Motor neuron (in vitro differentiated cells): ENCODE data around the gene DERA. TPM values are rescaled to one million over a fixed set of nuclear protein-coding genes. Genes with fewer than 3 reads are reported as not detected.
"Not testable (repeated sequence)": the region's sequence is repeated elsewhere in the genome, so short reads cannot be mapped to it uniquely, and the experiment has no call there.

Experiments used
- ATAC-seq, 8 experiments: fragments of 200-7000 bp; cut with Tn5 transposase; replicated peaks in 6 of 8; 2 replicates each; pipeline ENCODE4 v1.8.0; 2021; ENCODE audit warnings: mild to moderate bottlenecking in 8 of 8, moderate library complexity in 8 of 8
- H3K27ac ChIP-seq, 2 donors: fragments of 250-450 bp; sonication (Bioruptor Pico); 2 replicates each; pipeline ENCODE4 v1.9.0; 2021; ENCODE audit warnings: antibody characterized with exemption in 2 of 2, mild to moderate bottlenecking in 2 of 2, moderate library complexity in 1 of 2
- H3K4me1 ChIP-seq, 2 donors: fragments of 250-450 bp; sonication (Bioruptor Pico); replicated peaks in 1 of 2; 2 replicates each; pipeline ENCODE4 v1.6.1; 2021; ENCODE audit warnings: antibody characterized with exemption in 2 of 2, mild to moderate bottlenecking in 2 of 2, moderate library complexity in 1 of 2
- H3K4me3 ChIP-seq, 5 donors: fragments of 250-450 bp; sonication (Bioruptor Pico); 2 replicates each; pipeline ENCODE4 v1.9.0; 2021; ENCODE audit warnings: antibody characterized with exemption in 5 of 5, mild to moderate bottlenecking in 5 of 5, moderate library complexity in 4 of 5
- WGBS, 10 experiments: fragments of 450-650 bp; shearing (Covaris generic); methylation state at CpG; one replicate each; pipeline ENCODE4 v1.0.0; 2022; 5-methylcytosine and 5-hydroxymethylcytosine counted together
- in situ Hi-C, 9 experiments: fragments of 400-800 bp; cut with MboI; loops; one replicate each; pipeline ENCODE4 v1.15.0; 2021; ENCODE audit warnings: low sequenced_read_pairs in 9 of 9, low pct_unique_long_range_greater_than_20kb in 2 of 9; ENCODE audit not compliant: unreplicated experiment in 9 of 9
- total RNA-seq, 8 experiments: library from RNA; unstranded; fragments of 300-600 nt; gene quantifications; 2 replicates each; pipeline versions ENCODE4 v1.2.3 to v1.2.4, GENCODE V29; 2022

DERA gene
- total RNA-seq, 8 experiments from 2014 or later: 5.0 to 29.9 (median 22.6) TPM

DNA sequence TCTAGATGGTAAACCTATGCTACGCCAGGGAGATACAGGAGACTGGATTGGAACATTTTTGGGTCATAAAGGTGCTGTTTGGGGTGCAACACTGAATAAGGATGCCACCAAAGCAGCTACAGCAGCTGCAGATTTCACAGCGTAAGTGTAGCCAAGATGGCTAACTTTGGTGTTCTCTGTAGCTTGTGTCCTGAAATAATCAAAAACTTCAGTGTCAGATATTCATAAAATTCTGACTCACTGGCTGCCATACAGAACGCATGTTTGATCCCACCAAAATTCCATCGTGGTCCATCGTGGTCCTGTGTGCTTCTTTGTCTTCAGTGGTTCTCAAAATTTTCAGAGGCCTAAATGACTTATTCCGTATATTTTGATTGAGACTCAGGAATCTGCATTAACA, 27.6 kb upstream of the DERA start:
- H3K4me1 ChIP-seq: peaks cover 2 to 13% of the 10 kb centered on the region in 2 donors
- peak overlapping the region; percentile 62 to 85 (median 67) for H3K4me3 ChIP-seq
- peak overlapping the region; percentile 95 to 97 for H3K27ac ChIP-seq
- 0 to 56% (median 16%) methylated on average over 2 to 6 of the region's 6 CpGs for WGBS, 10 experiments
- in situ Hi-C loops: no loop called here
- no peak for ATAC-seq

DNA sequence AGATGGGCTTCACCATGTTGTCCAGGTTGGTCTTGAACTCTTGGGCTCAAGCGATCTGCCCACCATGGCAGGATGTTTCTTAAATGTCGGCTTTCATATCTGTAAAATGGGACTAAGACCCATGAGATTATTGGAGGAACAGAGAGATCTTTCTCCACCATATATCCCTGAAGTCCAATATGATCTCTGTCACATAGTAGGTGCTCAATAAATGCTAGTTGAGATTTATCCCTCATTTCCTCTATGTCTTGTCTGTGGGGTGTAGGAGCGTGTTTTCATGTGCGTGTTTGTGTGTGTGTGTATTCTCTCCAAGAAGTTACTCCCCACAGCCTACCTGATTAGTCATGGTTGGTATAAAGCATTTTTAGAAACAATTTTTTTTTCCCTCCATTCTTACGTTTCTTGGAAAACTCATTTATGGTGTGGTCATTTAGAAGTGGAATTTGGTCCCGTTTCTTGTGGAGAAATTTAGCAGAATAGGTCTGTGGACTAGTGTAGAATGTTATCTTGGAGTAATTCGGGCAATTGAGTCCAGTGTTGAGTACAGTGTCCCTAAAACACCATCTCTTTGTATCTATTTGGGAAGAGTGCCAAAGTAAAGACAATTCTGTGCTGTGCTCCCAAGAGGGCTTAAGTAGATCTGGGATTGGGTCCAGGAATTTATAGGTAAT, 24.6 kb upstream of the DERA start:
- Histone ChIP-seq H3K4me3 (no peak overlapping the region), H3K27ac (no peak overlapping the region), H3K4me1 (peaks cover 2 to 10% of the 10 kb centered on the region in 2 donors)
- ATAC-seq: no peak
- WGBS, 10 experiments: 72 to 100% (median 93%) methylated on average over 2 to 7 of the region's 7 CpGs; no CpG with 5 or more reads in 1 of the 10 experiments
- in situ Hi-C loops: no loop called here

DNA sequence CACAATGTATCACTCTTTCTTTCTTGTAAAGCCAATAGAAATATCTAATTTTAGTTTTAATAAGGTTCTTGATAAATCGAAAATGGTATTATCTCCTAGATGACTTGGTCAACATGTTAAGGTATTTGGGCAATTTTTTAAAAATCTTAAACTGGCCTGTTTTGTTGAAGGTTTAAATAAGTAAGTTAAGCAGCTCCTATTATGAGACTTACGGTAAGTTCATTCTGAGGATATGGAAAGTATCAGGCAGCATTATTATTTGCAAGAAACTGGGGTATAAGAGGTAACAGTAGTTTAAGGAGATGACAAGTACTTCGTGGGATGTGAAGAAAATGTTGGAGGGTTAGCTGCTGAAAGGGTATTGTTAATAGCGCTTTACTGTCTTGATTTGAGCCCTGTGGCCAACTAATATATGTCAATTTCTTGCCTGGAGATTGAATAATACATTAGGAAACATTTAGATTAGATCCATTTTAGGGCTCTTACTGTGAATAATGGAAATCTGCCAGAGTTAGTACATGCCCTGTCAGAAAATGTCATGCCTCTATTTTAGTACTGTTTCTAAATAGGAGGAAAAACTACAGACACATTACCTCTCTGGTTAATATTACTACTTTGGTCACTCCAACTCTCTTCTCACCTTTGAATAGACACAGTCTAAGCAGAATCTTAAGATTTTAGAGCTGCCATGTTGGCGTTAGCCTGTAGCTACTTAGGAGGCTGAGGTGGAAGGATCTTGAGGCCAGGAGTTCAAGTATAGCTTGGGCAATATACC, 23.9 kb upstream of the DERA start:
- ATAC-seq: no peak
- WGBS, 10 experiments: 50 to 100% (median 96%) methylated on average over 1 to 5 of the region's 5 CpGs; no CpG with 5 or more reads in 1 of the 10 experiments
- peaks cover 2 to 10% of the 10 kb centered on the region in 2 donors for H3K4me1 ChIP-seq
- in situ Hi-C loops: no loop called here
- no peak overlapping the region for H3K27ac ChIP-seq
- H3K4me3 ChIP-seq: no peak overlapping the region

DNA sequence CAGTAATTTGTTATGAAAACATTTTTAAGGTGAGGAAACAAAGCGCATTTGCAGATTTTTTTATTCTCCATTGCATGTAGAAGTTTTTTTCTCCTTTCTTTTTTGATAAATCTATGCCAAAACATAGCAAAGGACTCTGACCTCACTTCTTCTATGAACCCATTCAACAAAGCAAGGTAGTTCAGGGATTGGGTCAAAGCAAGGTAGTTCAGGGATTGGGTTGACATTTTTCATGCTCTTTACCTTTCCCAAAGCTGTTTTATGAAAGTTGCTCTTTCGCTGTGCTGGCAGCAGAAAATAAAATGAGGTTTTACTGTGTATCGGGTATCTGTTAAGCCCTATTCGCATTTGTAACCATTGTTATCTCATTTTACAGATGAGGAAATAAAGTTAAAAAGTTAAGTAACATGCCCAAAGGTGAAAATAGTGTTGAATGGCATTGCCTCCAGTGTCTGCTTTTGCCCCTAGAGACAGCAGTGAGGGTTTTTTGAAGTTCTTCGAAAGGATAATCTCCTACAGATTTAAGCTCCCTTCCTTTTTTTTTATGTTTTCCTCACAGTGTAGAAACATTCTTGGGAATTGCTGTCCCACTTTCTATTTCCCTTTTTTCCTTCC, 18.4 kb upstream of the DERA start:
- 69 to 100% (median 91%) methylated on average over 1 to 5 of the region's 5 CpGs for WGBS, 10 experiments
- ATAC-seq: no peak
- no peak overlapping the region for H3K27ac ChIP-seq
- in situ Hi-C loops: no loop called here
- H3K4me3 ChIP-seq: no peak overlapping the region
- no peaks in the 10 kb centered on the region for H3K4me1 ChIP-seq

DNA sequence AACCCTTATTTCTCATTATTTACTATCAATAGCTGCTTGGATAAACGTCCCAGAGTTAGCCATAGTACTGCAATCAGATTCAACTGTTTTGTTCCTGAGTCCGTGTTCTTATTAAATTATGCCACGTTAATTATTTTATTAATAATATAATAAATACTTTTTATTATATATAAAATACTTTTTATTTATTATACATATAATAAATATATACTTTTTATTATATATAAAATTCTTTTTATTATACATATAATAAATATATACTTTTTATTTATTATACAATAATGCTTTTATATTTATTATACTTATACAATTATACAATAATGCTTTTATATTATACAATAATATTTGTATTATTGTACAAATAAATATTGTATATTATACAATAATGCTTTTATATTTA, 17.9 kb upstream of the DERA start:
- Histone ChIP-seq H3K27ac (no peak overlapping the region), H3K4me3 (no peak overlapping the region), H3K4me1 (no peaks in the 10 kb centered on the region)
- no peak for ATAC-seq
- WGBS, 10 experiments: 78 to 100% (median 98%) methylated on average over 2 to 3 of the region's 3 CpGs
- in situ Hi-C loops: no loop called here

DNA sequence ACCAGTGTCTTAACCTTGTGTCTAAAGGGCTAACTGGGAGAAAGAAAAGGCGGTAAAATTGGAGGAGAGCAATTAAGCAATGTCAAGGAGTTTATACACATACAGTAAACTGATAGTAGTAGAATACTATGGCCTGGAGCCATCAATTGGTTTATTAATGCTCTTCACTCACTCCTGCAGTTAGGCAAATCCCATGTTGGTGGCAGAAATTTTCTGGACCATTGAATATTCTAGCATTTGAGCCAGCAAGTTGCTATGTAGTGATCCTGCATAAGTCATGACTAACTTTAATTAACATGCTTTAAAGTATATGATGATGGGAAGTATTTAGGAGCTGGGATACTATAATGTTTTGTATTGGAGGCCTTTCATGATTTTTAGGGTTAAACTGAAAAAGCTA, 14.3 kb upstream of the DERA start:
- 80 to 100% (median 100%) methylated on average over 1 of the region's 1 CpG; no CpG with 5 or more reads in 3 of the 10 experiments for WGBS, 10 experiments
- Histone ChIP-seq H3K27ac (no peak overlapping the region), H3K4me3 (no peak overlapping the region), H3K4me1 (no peaks in the 10 kb centered on the region)
- in situ Hi-C loops: no loop called here
- peak in 3 of 8 experiments; percentile 51 to 72 (median 51) for ATAC-seq

- Histone ChIP-seq H3K4me1 (no peaks in the 10 kb centered on the region), H3K4me3 (no peak overlapping the region), H3K27ac (no peak overlapping the region)
- in situ Hi-C loops: no loop called here
- WGBS, 10 experiments: 9 to 100% (median 88%) methylated on average over 1 to 2 of the region's 2 CpGs; no CpG with 5 or more reads in 1 of the 10 experiments
- ATAC-seq: no peak
These were observed 13.7 kb upstream of the DERA start for GRCh38 chr12:15897433-15897832.

- Histone ChIP-seq H3K4me3 (no peak overlapping the region), H3K4me1 (no peaks in the 10 kb centered on the region), H3K27ac (no peak overlapping the region)
- in situ Hi-C loops: no loop called here
- peak in 2 of 8 experiments; percentile 32 to 33 for ATAC-seq
These were observed 11.8 kb upstream of the DERA start for GRCh38 chr12:15899282-15899870.

GRCh38 chr12:15904378-15904920, 6.7 kb upstream of the DERA start:
- WGBS, 10 experiments: 83 to 100% (median 96%) methylated on average over 1 to 5 of the region's 5 CpGs
- H3K27ac ChIP-seq: no peak overlapping the region
- no peak for ATAC-seq
- in situ Hi-C loops: no loop called here
- H3K4me1 ChIP-seq: no peaks in the 10 kb centered on the region
- H3K4me3 ChIP-seq: no peak overlapping the region

GRCh38 chr12:15910468-15910863, 666 bp upstream of the DERA start:
- peaks cover 0 to 4% of the 10 kb centered on the region in 2 donors for H3K4me1 ChIP-seq
- WGBS, 10 experiments: 10 to 86% (median 69%) methylated on average over 2 to 5 of the region's 5 CpGs
- no peak for ATAC-seq
- H3K4me3 ChIP-seq: peak overlapping the region in 3 of 5 donors; percentile 68 to 79 (median 70)
- in situ Hi-C loops: no loop called here
- no peak overlapping the region for H3K27ac ChIP-seq

GRCh38 chr12:15911931-15912330, 799 bp downstream of the DERA start:
- H3K4me1 ChIP-seq, H3K27ac ChIP-seq, in situ Hi-C loops: not testable (repeated sequence)
- WGBS, 10 experiments: 0% methylated on average over 1 to 3 of the region's 5 CpGs; no CpG with 5 or more reads in 5 of the 10 experiments
- ATAC-seq: peak in 1 of 8 experiments; percentile 7
- H3K4me3 ChIP-seq: peak overlapping the region; percentile 44 to 79 (median 68)

- 80 to 100% (median 95%) methylated on average over 1 to 4 of the region's 5 CpGs; no CpG with 5 or more reads in 2 of the 10 experiments for WGBS, 10 experiments
- H3K27ac ChIP-seq, H3K4me1 ChIP-seq, H3K4me3 ChIP-seq, in situ Hi-C loops, ATAC-seq: not testable (repeated sequence)
These were observed 3.0 kb downstream of the DERA start for GRCh38 chr12:15914131-15914530.

GRCh38 chr12:15918066-15918465, 6.9 kb downstream of the DERA start:
- Histone ChIP-seq H3K27ac (no peak overlapping the region), H3K4me1 (peaks cover 0 to 5% of the 10 kb centered on the region in 2 donors), H3K4me3 (no peak overlapping the region)
- WGBS, 10 experiments: 60 to 100% (median 67%) methylated on average over 1 to 3 of the region's 7 CpGs; no CpG with 5 or more reads in 5 of the 10 experiments
- peak in 2 of 8 experiments; percentile 28 to 38 for ATAC-seq
- in situ Hi-C loops: no loop called here
